Measurements from ENCODE around the gene ABCG2.

ABCG2 gene

DNA sequence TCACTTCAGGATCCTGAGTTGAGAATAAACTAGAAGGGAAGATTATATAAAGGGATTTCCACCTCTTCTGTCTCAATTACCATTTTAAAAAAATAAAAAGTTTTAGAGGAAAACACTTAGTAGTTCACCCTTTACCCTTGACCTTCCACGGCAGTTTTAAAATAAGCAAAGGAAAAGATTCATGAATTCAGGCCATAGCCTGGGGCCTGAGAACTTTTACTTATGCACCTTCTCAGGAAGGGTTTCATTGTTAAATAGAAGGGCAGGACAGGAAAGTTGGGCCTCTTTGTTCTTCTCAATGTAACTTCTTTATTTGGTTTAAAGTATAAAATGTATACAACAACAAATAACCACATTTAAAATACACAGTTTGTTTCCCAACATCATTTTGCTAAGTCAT, 96.1 kb downstream of the ABCG2 start:
- FAIRE-seq: no peak

DNA sequence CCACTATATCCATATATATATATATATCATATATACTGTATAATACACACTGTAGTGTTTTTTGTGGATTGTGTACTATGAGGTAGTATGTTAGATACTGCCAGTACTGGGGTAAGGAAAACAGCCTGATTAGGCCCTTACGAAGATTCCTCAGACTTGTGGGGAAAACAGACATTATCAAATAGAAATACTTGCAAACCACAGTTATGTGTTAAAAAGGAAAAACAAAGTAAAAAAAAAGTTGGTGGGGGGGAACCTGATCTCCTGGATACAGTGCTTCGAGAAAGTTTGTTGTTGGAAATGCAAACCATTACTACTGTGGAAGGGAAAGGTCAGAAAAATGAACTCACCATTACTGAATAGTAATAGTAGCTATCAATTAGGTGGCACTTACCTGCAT, 98.0 kb downstream of the ABCG2 start:
- no peak for FAIRE-seq

DNA sequence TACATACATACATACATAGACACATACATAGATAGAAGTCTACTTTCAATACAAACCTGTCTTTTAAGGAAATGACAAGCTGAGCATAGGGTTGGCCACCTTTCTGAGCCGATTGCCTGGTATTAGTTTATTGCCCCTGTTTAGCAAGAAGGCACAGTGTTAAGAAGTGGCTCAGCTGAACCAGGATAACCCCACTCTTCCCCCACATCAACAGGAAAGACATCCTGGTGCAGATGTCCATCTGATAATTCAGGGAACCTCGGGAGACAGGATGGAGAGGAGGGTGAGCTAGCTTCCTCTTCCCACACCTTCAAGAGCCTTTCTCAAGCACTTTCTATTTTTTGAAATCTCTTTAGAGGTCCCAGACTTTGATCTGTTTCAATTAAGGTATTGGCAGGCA, 98.7 kb downstream of the ABCG2 start:
- no peak for FAIRE-seq

DNA sequence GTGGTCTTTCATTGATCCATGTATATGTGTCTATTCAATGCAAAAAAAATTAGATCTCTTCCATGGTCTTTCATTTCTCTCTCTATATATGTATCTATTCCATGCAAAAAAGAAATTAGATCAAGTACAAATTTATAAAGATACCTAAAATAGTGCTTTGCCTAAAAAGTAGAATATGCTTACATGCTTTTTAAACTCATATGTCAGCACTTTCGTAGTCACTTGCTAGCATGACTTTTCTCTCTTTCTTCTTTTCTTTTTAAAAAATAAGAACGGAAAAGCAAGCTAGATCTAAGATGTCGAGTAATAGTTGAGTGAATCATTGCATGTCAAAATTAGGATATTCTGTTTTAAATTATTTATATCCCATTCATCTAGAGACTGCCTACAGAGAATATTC, 100.1 kb downstream of the ABCG2 start:
- FAIRE-seq: no peak

DNA sequence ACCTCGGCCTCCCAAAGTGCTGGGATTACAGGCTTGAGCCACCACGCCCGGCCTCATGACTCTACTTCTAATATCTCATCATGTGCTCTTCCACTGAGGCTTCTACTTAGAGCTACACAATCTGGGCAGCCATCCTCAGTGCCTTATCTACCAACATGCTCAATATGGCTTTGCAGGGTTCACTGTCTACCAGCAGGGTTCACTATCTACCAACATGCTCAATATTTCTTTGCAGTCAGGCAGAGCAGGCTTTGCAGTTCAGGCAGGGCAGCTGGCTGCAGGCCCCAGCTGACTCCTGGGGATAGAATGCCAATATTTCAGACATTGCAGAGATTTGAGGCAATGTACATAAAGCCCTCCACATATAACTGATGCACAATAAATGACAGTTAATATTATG, 103.5 kb downstream of the ABCG2 start:
- no peak for FAIRE-seq

DNA sequence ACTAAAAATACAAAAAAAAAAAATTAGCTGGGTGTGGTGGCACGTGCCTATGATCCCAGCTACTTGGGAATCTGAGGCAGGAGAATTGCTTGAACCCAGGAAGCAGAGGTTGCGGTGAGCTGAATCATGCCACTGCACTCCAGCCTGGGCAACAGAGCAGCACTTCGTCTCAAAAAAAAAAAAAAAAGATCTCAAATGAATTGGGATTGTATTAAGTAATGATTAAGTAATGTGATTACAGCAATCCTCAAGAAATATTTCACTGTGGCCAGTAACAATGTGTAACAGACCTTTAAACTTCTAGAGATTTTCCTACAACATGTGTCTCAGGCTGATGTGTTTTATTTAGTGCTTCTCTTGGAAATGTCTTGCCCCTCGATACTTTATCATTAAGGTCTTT, 104.2 kb downstream of the ABCG2 start:
- FAIRE-seq: no peak

DNA sequence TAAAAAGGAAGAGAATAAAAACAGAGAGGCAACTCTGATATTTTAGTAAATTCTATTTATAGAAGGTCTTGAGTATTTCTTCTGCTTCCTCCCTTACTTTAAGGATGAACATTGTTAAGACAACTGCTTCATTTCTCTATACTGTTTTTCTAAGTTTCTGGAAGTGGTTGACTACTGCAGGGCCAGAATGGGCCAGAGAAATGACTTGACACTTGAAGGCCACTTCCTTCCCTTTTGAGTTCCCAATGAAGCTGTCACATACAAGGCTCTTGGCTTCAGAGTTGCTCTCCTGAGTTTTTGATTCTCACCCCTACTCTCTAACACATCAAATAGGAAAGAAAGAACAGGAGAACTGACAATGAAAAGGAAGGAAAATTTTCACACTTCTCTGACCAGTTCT, 113.4 kb downstream of the ABCG2 start:
- no peak for FAIRE-seq

DNA sequence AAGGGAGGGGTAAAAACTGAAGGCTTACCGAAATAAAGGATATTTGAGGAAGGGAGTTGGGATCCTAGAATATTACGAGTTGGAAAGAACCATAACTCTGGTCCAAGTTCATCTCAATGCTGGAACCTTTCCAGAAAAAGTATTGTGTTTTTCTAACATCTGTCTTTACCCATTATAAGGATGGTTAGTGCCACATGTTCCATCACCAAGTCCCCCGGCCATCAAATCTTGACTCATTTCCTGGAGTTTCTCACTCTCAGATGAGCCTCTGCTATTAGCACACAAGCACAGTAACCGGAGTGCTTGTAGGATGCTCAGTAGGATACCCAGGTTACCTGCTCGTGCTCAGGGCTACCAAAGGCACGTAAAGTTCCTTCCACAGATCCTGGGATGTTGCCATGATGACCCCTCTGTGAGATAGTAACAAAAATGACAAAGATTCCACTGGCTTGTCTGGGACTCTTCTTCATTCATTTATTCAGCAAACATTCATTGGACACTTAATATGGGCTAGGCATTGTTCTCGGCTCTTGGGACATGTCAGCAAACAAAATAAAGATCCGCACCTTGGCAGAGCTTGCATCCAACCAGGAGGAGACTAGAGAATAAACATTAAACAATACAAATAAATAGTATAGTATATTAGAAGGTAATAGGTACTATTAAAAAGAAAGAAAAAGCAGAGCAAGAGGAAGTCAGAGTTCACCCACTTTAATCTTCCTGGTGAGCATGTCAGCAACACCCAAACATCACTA, 114.7 kb downstream of the ABCG2 start:
- FAIRE-seq: no peak

DNA sequence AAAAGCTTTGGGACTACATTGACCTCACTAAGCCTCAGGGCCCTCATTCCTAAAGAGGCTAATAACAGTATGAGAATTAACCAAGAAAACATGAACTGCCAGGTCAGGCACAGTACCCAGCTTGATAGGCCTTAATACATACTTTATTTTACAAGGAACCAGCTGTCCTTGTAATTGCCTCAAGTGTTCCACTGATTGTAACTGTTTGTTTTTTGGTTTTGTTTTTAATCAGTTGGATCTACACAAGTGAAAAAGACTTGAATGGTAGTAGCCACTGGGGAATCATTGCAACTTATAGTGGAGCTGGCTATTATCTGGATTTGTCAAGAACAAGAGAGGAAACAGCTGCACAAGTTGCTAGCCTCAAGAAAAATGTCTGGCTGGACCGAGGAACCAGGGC, 115.4 kb downstream of the ABCG2 start:
- FAIRE-seq: no peak

DNA sequence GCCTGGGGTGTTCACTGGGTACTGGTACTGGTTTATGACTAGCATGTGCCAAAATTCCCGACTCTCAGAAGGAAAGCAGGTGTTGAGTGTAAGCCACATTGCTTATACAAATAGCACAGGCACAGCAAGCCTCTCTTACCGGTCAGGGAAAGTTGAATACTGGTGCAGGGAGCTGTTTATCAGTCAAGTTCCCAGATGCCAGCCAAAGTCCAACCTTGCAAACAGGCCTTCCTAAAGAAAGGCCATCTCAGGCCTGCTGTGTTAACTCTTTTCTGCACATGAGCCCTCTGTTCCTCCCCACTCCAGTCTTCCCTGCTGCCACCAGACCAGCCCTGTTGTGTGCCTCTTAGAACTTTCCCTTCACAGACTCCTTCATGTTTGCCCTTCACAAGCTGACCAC, 116.8 kb downstream of the ABCG2 start:
- no peak for FAIRE-seq

DNA sequence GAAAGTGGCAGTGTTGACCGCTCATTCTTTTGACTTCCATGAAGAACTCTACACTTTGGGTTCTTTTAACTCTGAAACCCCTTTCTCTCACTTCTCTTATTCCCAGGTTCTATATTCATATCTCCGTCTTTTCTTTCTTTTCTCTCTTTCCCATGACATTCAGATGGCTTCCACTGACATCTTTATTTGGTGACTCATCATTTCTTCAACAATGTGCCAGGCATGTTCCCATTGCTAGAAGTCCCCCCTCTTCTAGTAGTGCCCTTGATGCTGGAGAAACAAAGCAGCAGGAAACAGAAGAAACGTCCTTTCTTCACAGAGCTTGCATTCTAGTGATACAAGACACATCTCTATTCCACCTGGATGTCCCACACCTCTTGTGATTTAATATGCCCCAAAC, 117.7 kb downstream of the ABCG2 start:
- FAIRE-seq: no peak
